CD4-positive, alpha-beta T cell treated with Interferon gamma for 1 hour (primary cell): Measurements from ENCODE around the gene CTSD.
"Not testable (repeated sequence)": the region's sequence is repeated elsewhere in the genome, so short reads cannot be mapped to it uniquely, and the experiment has no call there.

ENCODE experiments used
- DNase-seq: peaks from one replicate; pipeline ENCODE4 v3.0.0-alpha.2; 2020

The CTSD gene

GRCh38 chr11:1782031-1782590 lies 18.4 kb upstream of the CTSD start:
- no peak for DNase-seq

- no peak for DNase-seq
Observed at GRCh38 chr11:1781593-1781975, 17.9 kb upstream of the CTSD start.

GRCh38 chr11:1780700-1781592 lies 17.2 kb upstream of the CTSD start:
- DNase-seq = peak; percentile 50

- DNase-seq = no peak
Observed at GRCh38 chr11:1779806-1780699, 16.3 kb upstream of the CTSD start.

GRCh38 chr11:1779034-1779805 lies 15.5 kb upstream of the CTSD start:
- DNase-seq = no peak

GRCh38 chr11:1778141-1778911 lies 14.6 kb upstream of the CTSD start:
- no peak for DNase-seq

- DNase-seq = peak; percentile 43
Observed at GRCh38 chr11:1777737-1778136, 14.0 kb upstream of the CTSD start.

- no peak for DNase-seq
Observed at GRCh38 chr11:1776944-1777715, 13.4 kb upstream of the CTSD start.

- no peak for DNase-seq
Observed at GRCh38 chr11:1776331-1776851, 12.7 kb upstream of the CTSD start.

- DNase-seq = no peak
Observed at GRCh38 chr11:1774886-1775285, 11.2 kb upstream of the CTSD start.

GRCh38 chr11:1773994-1774550 lies 10.3 kb upstream of the CTSD start:
- DNase-seq = no peak

GRCh38 chr11:1773131-1773993 lies 9.6 kb upstream of the CTSD start:
- no peak for DNase-seq

GRCh38 chr11:1772270-1773130 lies 8.8 kb upstream of the CTSD start:
- DNase-seq = peak; percentile 56

- DNase-seq = peak; percentile 48
Observed at GRCh38 chr11:1771700-1772099, 8.0 kb upstream of the CTSD start.

- no peak for DNase-seq
Observed at GRCh38 chr11:1771273-1771672, 7.5 kb upstream of the CTSD start.

- DNase-seq = peak; percentile 44
Observed at GRCh38 chr11:1770528-1770927, 6.8 kb upstream of the CTSD start.

- DNase-seq = no peak
Observed at GRCh38 chr11:1770061-1770460, 6.3 kb upstream of the CTSD start.

GRCh38 chr11:1769304-1769936 lies 5.7 kb upstream of the CTSD start:
- not testable (repeated sequence) for DNase-seq
